Measurements from ENCODE around the gene OSBPL2. TPM values are rescaled to one million over a fixed set of nuclear protein-coding genes. Genes with fewer than 3 reads are reported as not detected.

OSBPL2 gene
- total RNA-seq, 1 experiment from 2014 or later, result 21.9 TPM

- no peaks in the 10 kb centered on the region for H3K27me3 ChIP-seq (ENCODE audit: control insufficient read depth, insufficient read depth, low read length)
- H3K36me3 ChIP-seq (replicated peaks; ENCODE audit: control insufficient read depth, insufficient read depth, low read length), result peaks cover 48% of the 10 kb centered on the region
- no peak for DNase-seq
- no peak overlapping the region for H3K4me3 ChIP-seq (ENCODE audit: insufficient read depth, low read depth, low read length)
Observed at GRCh38 chr20:62312662-62312977, 74.3 kb downstream of the OSBPL2 start.

DNA sequence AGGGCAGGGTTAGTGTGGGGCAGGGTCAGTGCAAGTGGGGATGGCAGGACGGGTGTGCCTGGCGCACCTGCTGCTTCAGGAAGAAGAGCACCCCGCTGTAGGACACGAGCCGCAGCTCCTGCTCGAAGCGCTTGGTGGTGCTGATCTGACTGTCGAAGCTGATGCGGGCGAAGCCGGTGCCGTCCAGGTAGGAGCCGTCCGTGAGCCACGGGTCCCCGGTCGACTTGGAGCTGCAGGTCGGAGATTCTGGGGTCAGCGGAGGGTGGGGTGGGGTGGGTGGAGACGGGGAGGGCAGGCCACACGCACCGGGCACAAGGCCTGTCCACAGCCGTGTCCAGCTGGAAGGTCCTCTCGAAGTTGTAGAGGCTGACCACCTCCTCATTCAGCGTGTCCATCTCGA, 74.7 kb downstream of the OSBPL2 start:
- Histone ChIP-seq H3K36me3 (replicated peaks; ENCODE audit: control insufficient read depth, insufficient read depth, low read length) (peaks cover 47% of the 10 kb centered on the region), H3K27me3 (ENCODE audit: control insufficient read depth, insufficient read depth, low read length) (no peaks in the 10 kb centered on the region), H3K4me3 (ENCODE audit: insufficient read depth, low read depth, low read length) (no peak overlapping the region)
- no peak for DNase-seq

DNA sequence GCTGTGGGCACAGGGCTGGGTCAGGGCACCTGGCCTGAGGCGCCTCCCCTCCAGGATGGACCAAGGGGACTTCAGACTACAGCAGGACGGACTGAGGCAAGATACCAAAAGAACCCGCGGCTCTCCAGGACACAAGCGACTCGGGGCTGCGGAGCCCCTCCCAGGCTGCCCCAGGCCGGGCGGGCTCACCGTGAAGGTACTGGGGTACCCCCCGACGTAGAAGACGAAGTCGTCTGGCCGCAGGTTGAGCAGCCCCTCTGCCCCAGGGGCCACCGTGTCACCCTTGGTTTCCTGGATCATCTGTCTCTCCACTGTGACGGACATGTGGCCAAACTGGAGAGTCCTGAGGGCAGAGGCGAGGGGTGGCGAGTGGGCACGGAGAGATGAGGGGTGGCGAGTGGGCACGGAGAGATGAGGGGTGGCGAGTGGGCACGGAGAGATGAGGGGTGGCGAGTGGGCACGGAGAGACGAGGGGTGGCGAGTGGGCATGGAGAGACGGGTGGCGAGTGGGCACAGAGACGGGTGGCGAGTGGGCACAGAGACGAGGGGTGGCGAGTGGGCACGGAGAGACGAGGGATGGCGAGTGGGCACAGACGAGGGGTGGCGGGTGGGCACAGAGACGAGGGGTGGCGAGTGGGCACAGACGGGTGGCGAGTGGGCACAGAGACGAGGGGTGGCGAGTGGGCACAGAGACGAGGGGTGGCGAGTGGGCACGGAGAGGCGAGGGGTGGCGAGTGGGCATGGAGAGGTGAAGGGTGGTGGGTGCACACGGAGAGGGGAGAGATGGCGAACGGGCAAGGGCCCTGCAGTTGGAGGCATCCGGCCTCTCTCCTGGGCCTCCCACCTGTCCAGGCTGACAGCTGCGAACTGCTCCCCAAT, 75.4 kb downstream of the OSBPL2 start:
- Histone ChIP-seq H3K36me3 (replicated peaks; ENCODE audit: control insufficient read depth, insufficient read depth, low read length) (peaks cover 45% of the 10 kb centered on the region), H3K27me3 (ENCODE audit: control insufficient read depth, insufficient read depth, low read length) (no peaks in the 10 kb centered on the region), H3K4me3 (ENCODE audit: insufficient read depth, low read depth, low read length) (no peak overlapping the region)
- no peak for DNase-seq

DNA sequence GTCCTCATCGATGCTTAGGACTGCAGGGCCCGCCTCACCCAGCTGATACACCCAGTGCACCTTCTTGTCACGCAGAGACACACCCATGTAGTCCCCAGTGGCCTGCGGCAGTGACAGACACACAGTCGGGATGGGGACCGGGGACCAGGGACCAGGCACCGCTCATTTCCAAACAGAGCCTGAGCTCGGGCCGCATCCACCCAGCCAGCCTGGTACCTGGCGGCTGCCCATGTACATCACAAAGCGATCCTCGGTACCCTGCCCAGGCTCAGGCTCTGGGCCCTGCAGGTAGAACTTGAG, 76.0 kb downstream of the OSBPL2 start:
- H3K36me3 ChIP-seq (replicated peaks; ENCODE audit: control insufficient read depth, insufficient read depth, low read length), result peaks cover 45% of the 10 kb centered on the region
- H3K27me3 ChIP-seq (ENCODE audit: control insufficient read depth, insufficient read depth, low read length), result no peaks in the 10 kb centered on the region
- no peak for DNase-seq
- no peak overlapping the region for H3K4me3 ChIP-seq (ENCODE audit: insufficient read depth, low read depth, low read length)

GRCh38 chr20:62314711-62315302, 76.5 kb downstream of the OSBPL2 start:
- Histone ChIP-seq H3K4me3 (ENCODE audit: insufficient read depth, low read depth, low read length) (no peak overlapping the region), H3K36me3 (replicated peaks; ENCODE audit: control insufficient read depth, insufficient read depth, low read length) (peaks cover 47% of the 10 kb centered on the region), H3K27me3 (ENCODE audit: control insufficient read depth, insufficient read depth, low read length) (no peaks in the 10 kb centered on the region)
- no peak for DNase-seq

GRCh38 chr20:62315773-62316172, 77.5 kb downstream of the OSBPL2 start:
- Histone ChIP-seq H3K36me3 (replicated peaks; ENCODE audit: control insufficient read depth, insufficient read depth, low read length) (peaks cover 49% of the 10 kb centered on the region), H3K4me3 (ENCODE audit: insufficient read depth, low read depth, low read length) (no peak overlapping the region), H3K27me3 (ENCODE audit: control insufficient read depth, insufficient read depth, low read length) (no peaks in the 10 kb centered on the region)
- DNase-seq, result no peak

DNA sequence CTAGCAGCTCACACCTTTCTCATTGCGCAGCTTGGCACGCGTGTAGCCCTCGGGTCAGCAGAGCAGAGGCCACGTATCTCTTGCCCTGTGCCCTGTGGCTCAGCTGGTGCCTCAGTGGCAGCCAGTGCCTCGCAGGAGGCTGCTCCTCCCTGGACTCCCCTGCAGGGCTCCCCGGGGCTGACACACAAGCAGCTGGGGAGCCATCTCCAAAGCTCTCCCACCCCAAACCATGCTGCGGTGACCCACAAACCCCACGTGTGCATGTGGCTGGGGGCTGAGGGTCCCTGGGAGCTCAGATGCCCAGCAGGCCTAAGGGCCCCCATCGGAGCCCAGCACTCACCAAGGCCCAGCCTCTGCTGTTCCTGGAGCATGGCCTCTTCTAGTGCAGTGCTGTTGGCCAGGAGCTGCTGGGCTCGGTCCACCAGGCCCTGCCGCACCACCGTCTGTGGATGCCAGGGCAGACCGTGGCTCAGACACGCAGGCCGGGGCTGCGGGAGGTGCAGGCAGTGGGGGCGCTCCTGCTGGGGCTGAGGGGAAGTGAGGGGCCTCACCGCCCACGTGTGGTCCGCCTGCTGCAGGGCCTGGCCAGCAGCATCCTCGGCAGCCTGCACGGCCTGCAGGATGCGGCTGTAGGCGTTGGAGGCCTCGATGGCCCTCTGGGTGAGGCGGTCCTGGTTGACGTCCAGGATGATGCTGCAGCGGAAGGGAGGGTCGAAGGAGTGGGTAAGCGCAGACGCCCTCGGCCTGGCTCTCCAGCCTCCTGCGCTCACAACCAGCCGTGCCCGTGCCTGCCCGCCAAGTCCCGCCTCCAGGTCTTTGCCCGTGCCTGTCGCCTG, 78.2 kb downstream of the OSBPL2 start:
- H3K36me3 ChIP-seq (replicated peaks; ENCODE audit: control insufficient read depth, insufficient read depth, low read length), result peaks cover 51% of the 10 kb centered on the region
- DNase-seq, result no peak
- no peaks in the 10 kb centered on the region for H3K27me3 ChIP-seq (ENCODE audit: control insufficient read depth, insufficient read depth, low read length)
- H3K4me3 ChIP-seq (ENCODE audit: insufficient read depth, low read depth, low read length), result no peak overlapping the region

DNA sequence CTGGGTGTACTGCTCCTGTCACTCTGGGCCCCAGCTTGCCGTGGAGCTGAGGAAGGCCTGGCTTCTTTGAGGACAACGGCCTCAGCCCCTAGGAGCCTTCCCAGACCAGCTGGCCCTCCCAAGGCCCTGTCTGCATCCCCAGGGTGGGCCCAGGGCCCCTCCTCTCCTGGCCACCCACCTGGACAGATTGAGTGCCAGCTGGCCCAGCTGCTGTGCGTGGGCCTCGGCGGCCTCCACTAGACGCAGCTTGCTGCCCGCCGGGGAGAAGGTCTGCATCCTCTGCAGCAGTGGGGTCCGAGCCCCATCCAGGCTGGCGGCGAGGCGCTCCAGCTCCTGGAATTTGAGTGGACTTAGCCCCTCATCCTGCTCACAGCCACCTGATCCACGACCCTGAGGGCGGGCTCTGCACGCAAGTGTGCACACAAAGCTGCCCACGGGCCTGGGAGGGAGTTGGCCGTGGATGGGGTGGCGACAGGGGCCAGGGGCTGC, 78.9 kb downstream of the OSBPL2 start:
- peaks cover 53% of the 10 kb centered on the region for H3K36me3 ChIP-seq (replicated peaks; ENCODE audit: control insufficient read depth, insufficient read depth, low read length)
- H3K27me3 ChIP-seq (ENCODE audit: control insufficient read depth, insufficient read depth, low read length), result no peaks in the 10 kb centered on the region
- DNase-seq, result no peak
- no peak overlapping the region for H3K4me3 ChIP-seq (ENCODE audit: insufficient read depth, low read depth, low read length)

GRCh38 chr20:62318400-62319345, 80.4 kb downstream of the OSBPL2 start:
- Histone ChIP-seq H3K4me3 (ENCODE audit: insufficient read depth, low read depth, low read length) (no peak overlapping the region), H3K27me3 (ENCODE audit: control insufficient read depth, insufficient read depth, low read length) (no peaks in the 10 kb centered on the region), H3K36me3 (replicated peaks; ENCODE audit: control insufficient read depth, insufficient read depth, low read length) (peaks cover 48% of the 10 kb centered on the region)
- DNase-seq, result no peak

GRCh38 chr20:62319346-62319909, 81.1 kb downstream of the OSBPL2 start:
- Histone ChIP-seq H3K4me3 (ENCODE audit: insufficient read depth, low read depth, low read length) (no peak overlapping the region), H3K27me3 (ENCODE audit: control insufficient read depth, insufficient read depth, low read length) (no peaks in the 10 kb centered on the region), H3K36me3 (replicated peaks; ENCODE audit: control insufficient read depth, insufficient read depth, low read length) (peaks cover 48% of the 10 kb centered on the region)
- no peak for DNase-seq

GRCh38 chr20:62320581-62321354, 82.4 kb downstream of the OSBPL2 start:
- no peak overlapping the region for H3K4me3 ChIP-seq (ENCODE audit: insufficient read depth, low read depth, low read length)
- H3K27me3 ChIP-seq (ENCODE audit: control insufficient read depth, insufficient read depth, low read length), result no peaks in the 10 kb centered on the region
- H3K36me3 ChIP-seq (replicated peaks; ENCODE audit: control insufficient read depth, insufficient read depth, low read length), result peaks cover 47% of the 10 kb centered on the region
- DNase-seq, result peak; percentile 94

DNA sequence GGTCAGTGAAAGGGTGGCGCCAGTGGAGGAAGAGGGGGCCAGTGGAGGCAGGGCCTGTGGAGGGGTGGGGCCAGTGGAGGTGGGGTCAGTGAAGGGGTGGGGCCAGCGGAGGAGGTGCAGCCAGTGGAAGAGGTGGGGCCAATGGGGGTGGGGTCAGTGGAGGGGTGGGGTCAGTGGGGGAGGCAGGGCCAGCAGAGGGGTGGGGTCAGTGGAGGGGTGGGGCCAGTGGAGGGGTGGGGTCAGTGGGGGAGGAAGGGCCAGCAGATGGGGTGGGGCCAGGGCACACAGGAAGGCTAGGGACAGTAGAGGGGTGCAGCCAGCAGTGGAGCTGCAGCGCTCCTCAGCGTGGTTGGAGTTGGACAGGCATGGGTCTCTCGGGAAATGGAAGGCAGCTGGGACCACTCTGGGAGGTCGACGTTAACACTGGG, 83.2 kb downstream of the OSBPL2 start:
- Histone ChIP-seq H3K27me3 (ENCODE audit: control insufficient read depth, insufficient read depth, low read length) (no peaks in the 10 kb centered on the region), H3K36me3 (replicated peaks; ENCODE audit: control insufficient read depth, insufficient read depth, low read length) (peaks cover 44% of the 10 kb centered on the region), H3K4me3 (ENCODE audit: insufficient read depth, low read depth, low read length) (no peak overlapping the region)
- DNase-seq, result peak; percentile 96

DNA sequence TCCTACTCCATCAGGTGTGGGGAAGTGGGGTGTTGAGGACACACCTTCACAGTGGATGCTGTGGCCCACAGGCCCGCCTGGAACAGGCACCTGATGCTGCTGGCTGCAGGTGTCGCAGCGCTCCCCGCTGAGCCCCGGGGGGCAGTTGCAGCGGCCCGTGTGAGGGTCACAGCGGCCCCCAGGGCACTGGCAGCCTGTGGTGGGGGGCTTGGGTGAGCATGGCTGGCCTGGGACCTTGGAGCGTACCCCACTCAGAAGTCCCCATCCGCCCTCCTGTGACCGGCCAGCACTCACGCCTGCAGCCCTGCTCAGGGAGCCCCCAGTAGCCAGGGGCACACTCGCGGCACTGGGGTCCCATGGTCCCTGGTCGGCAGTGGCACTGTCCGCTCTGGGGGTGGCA, 83.7 kb downstream of the OSBPL2 start:
- DNase-seq, result no peak
- peaks cover 45% of the 10 kb centered on the region for H3K36me3 ChIP-seq (replicated peaks; ENCODE audit: control insufficient read depth, insufficient read depth, low read length)
- no peak overlapping the region for H3K4me3 ChIP-seq (ENCODE audit: insufficient read depth, low read depth, low read length)
- no peaks in the 10 kb centered on the region for H3K27me3 ChIP-seq (ENCODE audit: control insufficient read depth, insufficient read depth, low read length)

Measured in H7 (cell line).